Fibroblast of lung (primary cell): ENCODE results near the gene UXS1.

Experiments used
- CTCF ChIP-seq, 2 donors: IDR thresholded peaks in 1 of 2; conservative IDR thresholded peaks in 1 of 2; 1 replicate in 1 of 2; 2 replicates in 1 of 2; pipeline ENCODE4 v1.5.1; 2011 to 2012; ENCODE audit warnings: low read length in 2 of 2, control low read depth in 1 of 2, inconsistent platforms in 1 of 2, low read depth in 1 of 2, mild to moderate bottlenecking in 1 of 2
- EZH2 ChIP-seq: IDR thresholded peaks from 2 replicates; pipeline ENCODE4 v1.5.1; 2012; ENCODE audit warnings: low read length, control low read depth, mild to moderate bottlenecking; ENCODE audit errors: missing control alignments

GRCh38 chr2:106161938-106162820, 31.9 kb downstream of the UXS1 start:
- no peak for TF ChIP-seq CTCF (conservative IDR thresholded peaks at IDR 0.05 in 1 of 2, IDR thresholded peaks at IDR 0.05 in 1 of 2; ENCODE audit: low read depth in 1 of 2, low read length in 2 of 2)
- TF ChIP-seq EZH2: no peak
